PC-9 (cell line): ENCODE results near the gene DPYSL5.

ENCODE experiments used
- CTCF ChIP-seq: fragments of 200-600 bp; sonication (generic); conservative IDR thresholded peaks from 2 replicates; pipeline ENCODE4 v1.6.1; 2017; ENCODE audit warnings: mixed run types, antibody characterized with exemption, mild to moderate bottlenecking, moderate library complexity
- EZH2 ChIP-seq: fragments of 200-600 bp; sonication (generic); IDR thresholded peaks from 2 replicates; pipeline ENCODE4 v1.8.0; 2017; ENCODE audit warnings: antibody characterized with exemption, low read depth

- TF ChIP-seq CTCF, result no peak
- TF ChIP-seq EZH2, result no peak
Measured at GRCh38 chr2:26864226-26864625, 16.3 kb downstream of the DPYSL5 start.
